GM06990 (cell line): ENCODE results near the gene HILPDA.

Experiments
- DNase-seq: peaks from one replicate; pipeline ENCODE4 v3.0.0-alpha.2; 2011; ENCODE audit not compliant: insufficient read length; ENCODE audit errors: extremely low read depth
- H3K27me3 ChIP-seq: replicated peaks from 2 replicates; pipeline ENCODE4 v1.6.0; 2011; ENCODE audit warnings: low read length; ENCODE audit not compliant: control insufficient read depth, insufficient read depth
- H3K36me3 ChIP-seq: 2 replicates; pipeline ENCODE4 v1.5.1; 2011; ENCODE audit warnings: low read length; ENCODE audit not compliant: control insufficient read depth, insufficient read depth
- H3K4me3 ChIP-seq: replicated peaks from 2 replicates; pipeline ENCODE4 v1.5.1; 2011; ENCODE audit warnings: low read depth, mild to moderate bottlenecking, control low read depth, low read length
- TF ChIP-seq, protein P1 (sequence below): IDR thresholded peaks from 2 replicates; pipeline ENCODE4 v1.5.1; 2011; ENCODE audit warnings: low read length, control low read depth, mild to moderate bottlenecking, inconsistent platforms; ENCODE audit not compliant: insufficient read depth, poor library complexity, severe bottlenecking

The HILPDA gene

DNA sequence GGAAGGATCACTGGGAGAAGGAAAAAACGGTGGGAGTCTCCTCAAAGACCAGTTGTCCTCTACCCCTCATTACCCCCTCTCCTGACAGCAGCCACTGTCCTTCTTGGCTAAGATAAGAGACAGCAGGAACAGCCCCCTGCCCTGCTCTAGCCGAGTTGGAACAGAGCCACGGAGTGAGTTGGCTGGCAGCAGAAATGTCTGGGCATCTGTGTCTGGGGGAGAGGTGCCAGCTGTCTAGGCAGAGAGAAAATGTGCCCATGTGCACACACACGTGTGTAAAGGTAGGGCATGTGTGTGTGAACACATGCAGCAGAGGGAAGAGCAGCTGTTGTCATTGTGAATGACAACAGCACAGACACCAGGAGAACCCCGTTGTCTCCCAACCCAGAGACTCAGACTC is 9.4 kb upstream of the HILPDA start:
- TF ChIP-seq, protein P1, sequence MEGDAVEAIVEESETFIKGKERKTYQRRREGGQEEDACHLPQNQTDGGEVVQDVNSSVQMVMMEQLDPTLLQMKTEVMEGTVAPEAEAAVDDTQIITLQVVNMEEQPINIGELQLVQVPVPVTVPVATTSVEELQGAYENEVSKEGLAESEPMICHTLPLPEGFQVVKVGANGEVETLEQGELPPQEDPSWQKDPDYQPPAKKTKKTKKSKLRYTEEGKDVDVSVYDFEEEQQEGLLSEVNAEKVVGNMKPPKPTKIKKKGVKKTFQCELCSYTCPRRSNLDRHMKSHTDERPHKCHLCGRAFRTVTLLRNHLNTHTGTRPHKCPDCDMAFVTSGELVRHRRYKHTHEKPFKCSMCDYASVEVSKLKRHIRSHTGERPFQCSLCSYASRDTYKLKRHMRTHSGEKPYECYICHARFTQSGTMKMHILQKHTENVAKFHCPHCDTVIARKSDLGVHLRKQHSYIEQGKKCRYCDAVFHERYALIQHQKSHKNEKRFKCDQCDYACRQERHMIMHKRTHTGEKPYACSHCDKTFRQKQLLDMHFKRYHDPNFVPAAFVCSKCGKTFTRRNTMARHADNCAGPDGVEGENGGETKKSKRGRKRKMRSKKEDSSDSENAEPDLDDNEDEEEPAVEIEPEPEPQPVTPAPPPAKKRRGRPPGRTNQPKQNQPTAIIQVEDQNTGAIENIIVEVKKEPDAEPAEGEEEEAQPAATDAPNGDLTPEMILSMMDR: no peak
- no peak for DNase-seq
- Histone ChIP-seq H3K27me3 (no peaks in the 10 kb centered on the region), H3K4me3 (no peak overlapping the region), H3K36me3 (no peaks in the 10 kb centered on the region)

DNA sequence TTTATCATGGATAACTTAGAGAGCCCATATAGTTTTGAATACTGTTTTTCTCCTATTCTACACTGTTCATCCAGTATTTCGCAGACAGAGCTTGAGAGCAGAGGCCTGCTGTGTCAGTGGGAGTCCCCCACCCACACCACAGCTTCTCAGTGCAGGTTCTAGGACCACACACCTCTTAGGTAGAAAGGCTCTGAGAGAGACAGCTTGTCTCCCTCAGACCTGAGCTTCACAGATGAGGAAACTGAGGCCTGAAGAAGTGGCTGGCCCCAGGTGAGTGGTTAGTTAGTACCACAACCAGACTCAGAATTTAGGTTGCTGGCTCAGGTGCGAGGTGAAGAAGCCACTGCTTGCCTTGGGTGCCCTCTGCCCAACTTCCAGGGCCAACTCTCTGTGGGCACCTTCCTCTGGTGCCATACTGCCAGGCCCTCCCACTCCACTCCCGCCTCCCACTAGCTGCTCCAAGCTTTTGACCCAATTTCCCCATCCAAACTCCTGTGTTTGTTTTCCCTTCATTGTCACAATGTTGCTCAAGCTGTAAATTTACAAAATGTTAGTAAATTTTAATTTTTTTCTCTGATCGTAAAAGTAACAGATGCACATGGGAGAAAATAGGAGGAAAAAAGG is 7.6 kb upstream of the HILPDA start:
- H3K4me3 ChIP-seq: no peak overlapping the region
- no peak for DNase-seq
- TF ChIP-seq, protein P1: no peak
- H3K27me3 ChIP-seq: no peaks in the 10 kb centered on the region
- no peaks in the 10 kb centered on the region for H3K36me3 ChIP-seq

DNA sequence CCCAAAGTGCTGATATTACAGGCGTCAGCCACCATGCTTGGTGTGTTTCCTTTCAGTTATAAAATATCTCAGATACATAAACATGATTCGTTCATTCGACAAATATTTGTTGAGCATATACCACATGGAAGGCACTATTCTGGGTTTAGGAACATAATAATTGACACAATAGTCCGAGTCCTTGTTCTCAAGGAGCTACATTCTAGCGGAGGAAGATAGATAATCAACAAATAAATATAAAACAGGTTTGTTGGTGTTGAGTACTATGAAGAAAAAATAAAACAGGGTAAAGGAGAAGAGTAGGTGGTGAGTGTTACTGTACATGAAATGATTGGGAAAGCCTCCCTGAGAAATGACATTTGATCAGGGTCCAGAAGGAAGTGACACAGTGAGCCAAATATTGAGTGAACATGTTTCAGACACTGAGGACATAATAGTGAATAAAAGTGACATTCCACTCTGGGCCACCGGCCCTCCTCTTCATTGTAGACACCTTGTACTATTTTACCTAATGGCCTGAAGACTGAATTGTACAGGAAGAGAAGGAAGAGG is 6.9 kb upstream of the HILPDA start:
- Histone ChIP-seq H3K36me3 (no peaks in the 10 kb centered on the region), H3K27me3 (no peaks in the 10 kb centered on the region), H3K4me3 (no peak overlapping the region)
- DNase-seq: no peak
- TF ChIP-seq, protein P1: no peak

DNA sequence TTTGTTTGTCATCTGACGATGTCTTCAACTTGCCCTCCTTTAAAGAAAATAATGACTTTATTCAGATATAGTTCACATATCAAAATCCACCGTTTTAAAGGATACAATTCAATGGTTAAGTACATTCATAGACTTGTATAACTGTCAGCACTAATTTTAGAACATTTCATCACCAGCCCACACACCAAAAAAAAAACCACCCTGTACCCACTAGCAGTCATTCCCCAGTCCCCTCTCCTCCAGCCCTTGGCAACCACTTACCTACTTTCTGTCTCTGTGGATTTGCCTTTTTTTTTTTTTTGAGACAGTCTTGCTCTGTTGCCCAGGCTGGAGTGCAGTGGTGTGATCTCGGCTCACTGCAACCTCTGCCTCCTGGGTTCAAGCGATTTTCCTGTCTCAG is 5.3 kb upstream of the HILPDA start:
- Histone ChIP-seq H3K36me3 (no peaks in the 10 kb centered on the region), H3K4me3 (no peak overlapping the region), H3K27me3 (no peaks in the 10 kb centered on the region)
- TF ChIP-seq, protein P1: no peak
- DNase-seq: no peak

DNA sequence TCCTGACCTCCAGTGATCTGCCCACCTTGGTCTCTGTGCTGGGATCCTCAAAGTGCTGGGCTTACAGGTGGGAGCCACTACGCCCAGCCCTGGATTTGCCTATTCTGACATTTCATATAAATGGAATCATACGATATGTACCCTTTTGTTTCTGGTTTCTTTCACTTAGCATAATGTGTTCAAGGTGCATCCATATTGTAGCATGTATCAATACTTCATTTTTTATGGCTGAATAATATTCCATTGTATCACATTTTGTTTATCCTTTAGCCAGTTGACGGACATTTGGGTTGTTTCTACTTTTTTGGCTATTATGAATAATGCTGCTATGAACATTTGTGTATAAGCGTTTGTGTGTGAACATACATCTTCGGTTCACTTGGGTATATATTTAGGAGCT is 4.8 kb upstream of the HILPDA start:
- DNase-seq: no peak
- TF ChIP-seq, protein P1: no peak

More for the DNA sequence above, 4.8 kb upstream of the HILPDA start:
- H3K4me3 ChIP-seq: no peak overlapping the region
- H3K36me3 ChIP-seq: no peaks in the 10 kb centered on the region
- H3K27me3 ChIP-seq: no peaks in the 10 kb centered on the region
